ENCODE data around the gene IGSF9B. TPM values are rescaled to one million over a fixed set of nuclear protein-coding genes. Genes with fewer than 3 reads are reported as not detected.

The IGSF9B gene
- total RNA-seq, 1 donor from 2014 or later = 2.0 TPM

DNA sequence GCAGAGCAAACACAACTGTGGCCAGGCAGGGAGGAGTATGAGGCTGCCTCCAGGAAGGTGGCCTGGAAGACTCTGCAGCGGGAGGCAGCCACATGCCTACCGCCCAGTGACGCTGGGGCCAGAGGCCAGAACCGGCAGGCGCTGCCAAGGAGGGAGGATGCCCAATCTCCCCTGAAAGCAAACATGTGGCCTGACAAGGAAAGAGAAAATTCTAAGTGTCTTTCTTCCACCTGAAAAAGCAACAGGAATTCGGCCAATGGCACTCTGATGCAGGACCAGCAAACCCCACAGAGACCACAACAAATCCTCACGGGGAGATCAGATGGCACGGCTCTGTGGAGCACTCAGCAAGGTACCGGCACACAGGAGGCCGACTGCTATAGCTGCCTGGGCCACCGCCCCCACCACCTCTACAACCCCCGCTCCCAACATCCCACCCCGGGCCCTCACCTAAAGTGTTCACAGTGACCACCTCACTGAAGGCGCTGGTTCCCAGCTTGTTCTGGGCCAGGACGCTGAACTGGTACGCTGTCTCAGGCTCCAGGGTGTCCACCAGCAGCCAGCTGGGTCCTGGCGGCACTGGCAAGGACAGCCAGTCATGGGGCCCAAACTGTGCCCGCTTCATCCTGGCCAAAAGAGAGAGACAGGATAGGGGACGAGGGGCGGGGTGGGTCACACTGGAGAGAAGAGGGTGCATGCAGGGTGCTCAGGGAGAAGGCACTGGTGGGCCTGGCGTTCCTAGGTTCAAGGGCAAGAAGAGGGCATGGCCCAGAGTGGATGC is 30.1 kb downstream of the IGSF9B start:
- H3K36me3 Mint-ChIP-seq (ENCODE audit: low read depth) = no peaks in the 10 kb centered on the region
- intact Hi-C loops (cut with micrococcal nuclease) = loop anchor here (1.0 kb wide), 1 partner anchor 213 kb away; no protein-coding TSS in a partner anchor
- H3K9me3 Mint-ChIP-seq = no peaks in the 10 kb centered on the region
- H3K4me1 Mint-ChIP-seq = peaks cover 2% of the 10 kb centered on the region
- ChIA-PET CTCF (interaction anchor here (1.3 to 2.3 kb wide), 2 partner anchors 212 to 214 kb away, joined by 4 to 9 read pairs; no protein-coding TSS in a partner anchor), POLR2A (no interaction called here)
- TF ChIP-seq, protein P1, sequence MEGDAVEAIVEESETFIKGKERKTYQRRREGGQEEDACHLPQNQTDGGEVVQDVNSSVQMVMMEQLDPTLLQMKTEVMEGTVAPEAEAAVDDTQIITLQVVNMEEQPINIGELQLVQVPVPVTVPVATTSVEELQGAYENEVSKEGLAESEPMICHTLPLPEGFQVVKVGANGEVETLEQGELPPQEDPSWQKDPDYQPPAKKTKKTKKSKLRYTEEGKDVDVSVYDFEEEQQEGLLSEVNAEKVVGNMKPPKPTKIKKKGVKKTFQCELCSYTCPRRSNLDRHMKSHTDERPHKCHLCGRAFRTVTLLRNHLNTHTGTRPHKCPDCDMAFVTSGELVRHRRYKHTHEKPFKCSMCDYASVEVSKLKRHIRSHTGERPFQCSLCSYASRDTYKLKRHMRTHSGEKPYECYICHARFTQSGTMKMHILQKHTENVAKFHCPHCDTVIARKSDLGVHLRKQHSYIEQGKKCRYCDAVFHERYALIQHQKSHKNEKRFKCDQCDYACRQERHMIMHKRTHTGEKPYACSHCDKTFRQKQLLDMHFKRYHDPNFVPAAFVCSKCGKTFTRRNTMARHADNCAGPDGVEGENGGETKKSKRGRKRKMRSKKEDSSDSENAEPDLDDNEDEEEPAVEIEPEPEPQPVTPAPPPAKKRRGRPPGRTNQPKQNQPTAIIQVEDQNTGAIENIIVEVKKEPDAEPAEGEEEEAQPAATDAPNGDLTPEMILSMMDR (IDR thresholded peaks at IDR 0.05) = no peak
- no peak for DNase-seq
- no peak overlapping the region for H3K27ac Mint-ChIP-seq
- peaks cover 12% of the 10 kb centered on the region for H3K27me3 Mint-ChIP-seq
- ATAC-seq (ENCODE audit: low read depth) = no peak
- no peak overlapping the region for H3K4me3 Mint-ChIP-seq

DNA sequence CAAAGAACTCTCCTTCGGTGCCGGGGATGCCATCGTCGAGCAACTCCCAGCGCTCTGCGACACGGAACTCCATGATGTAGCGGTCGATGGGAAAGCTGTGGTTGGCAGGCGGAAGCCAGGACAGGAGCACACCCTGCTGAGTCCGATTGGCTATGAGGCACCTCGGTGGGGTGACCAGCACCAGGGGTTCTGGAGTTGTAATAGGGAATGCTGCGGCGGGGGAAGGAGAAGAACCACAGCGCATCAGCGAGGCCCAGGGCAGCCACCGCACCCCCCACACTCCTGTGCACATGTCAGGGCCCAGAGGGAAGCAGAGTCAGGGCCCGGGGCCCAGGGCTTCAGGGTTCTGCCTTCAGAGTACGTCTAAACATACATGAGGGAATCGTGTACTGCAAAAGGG is 31.0 kb downstream of the IGSF9B start:
- ChIA-PET POLR2A (no interaction called here), CTCF (interaction anchor here (2.3 kb wide), 1 partner anchor 213 kb away, joined by 9 read pairs; no protein-coding TSS in a partner anchor)
- Mint-ChIP-seq H3K27ac (no peak overlapping the region), H3K27me3 (peaks cover 12% of the 10 kb centered on the region), H3K36me3 (ENCODE audit: low read depth) (no peaks in the 10 kb centered on the region), H3K4me3 (no peak overlapping the region), H3K4me1 (peaks cover 2% of the 10 kb centered on the region), H3K9me3 (no peaks in the 10 kb centered on the region)
- ATAC-seq (ENCODE audit: low read depth) (no peak), DNase-seq (no peak)
- intact Hi-C loops (cut with micrococcal nuclease) = no loop called here
- TF ChIP-seq, protein P1 (IDR thresholded peaks at IDR 0.05) = no peak

DNA sequence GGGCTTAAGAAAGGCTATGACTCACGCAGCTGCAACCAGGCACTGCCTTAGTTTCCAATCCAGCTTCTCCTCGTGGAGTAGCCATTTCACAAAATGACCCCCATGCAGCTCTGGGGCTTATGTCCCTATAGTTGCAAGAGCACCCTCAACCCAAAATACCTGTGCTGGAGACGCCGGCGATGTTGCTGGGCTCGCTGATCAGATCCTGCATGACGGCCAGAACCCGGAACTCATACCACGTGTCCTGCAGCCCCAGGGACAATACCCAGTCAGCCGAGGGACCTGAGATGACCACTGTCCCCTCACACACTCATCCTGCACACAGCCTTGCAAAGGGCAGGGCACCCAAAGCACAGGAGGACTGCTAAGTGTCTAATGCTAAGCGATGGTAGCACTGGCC is 32.1 kb downstream of the IGSF9B start:
- intact Hi-C loops (cut with micrococcal nuclease) = no loop called here
- no peak overlapping the region for H3K4me3 Mint-ChIP-seq
- ChIA-PET CTCF (no interaction called here), POLR2A (no interaction called here)
- ATAC-seq (ENCODE audit: low read depth) (no peak), DNase-seq (no peak)
- no peaks in the 10 kb centered on the region for H3K9me3 Mint-ChIP-seq
- H3K36me3 Mint-ChIP-seq (ENCODE audit: low read depth) = no peaks in the 10 kb centered on the region
- no peak overlapping the region for H3K27ac Mint-ChIP-seq
- peaks cover 12% of the 10 kb centered on the region for H3K27me3 Mint-ChIP-seq
- peaks cover 2% of the 10 kb centered on the region for H3K4me1 Mint-ChIP-seq
- TF ChIP-seq, protein P1 (IDR thresholded peaks at IDR 0.05) = no peak

DNA sequence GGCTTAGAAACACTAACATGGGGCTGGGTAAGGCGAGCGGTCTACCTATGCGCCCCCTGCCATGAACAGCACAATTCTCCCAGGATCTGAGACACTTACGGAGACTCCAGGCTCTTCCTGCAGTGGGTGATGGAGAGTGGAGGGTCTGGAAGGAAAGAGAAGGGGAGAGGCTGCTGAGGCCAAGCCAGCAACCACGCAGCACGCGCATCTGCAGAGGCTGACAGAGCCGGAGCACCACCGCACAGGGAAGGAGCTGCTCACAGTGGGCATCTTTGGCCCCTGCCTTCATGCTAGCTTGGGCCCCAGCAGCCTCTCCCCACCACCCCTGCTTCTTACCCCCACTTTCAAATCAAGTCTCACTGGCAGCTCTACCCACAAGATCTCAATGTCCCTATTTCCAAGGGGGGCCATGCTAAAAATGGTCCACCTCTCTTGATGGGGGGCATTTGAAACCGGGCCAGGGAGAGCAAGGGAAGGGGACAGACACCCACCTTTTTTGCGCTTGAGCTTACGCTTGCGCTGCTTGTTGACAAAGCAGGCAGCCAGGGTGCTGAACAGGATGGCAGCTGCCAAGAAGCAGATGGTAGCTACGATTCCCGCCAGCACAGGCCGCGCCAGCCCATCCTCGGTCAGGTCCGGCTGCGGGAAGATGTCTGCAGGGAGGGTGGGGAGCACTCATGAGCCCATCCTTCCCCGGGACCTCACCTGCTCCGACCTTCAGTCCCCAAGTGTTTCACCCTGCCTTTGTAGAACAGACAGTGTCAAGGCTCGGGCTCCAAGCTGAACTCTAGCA is 34.5 kb downstream of the IGSF9B start:
- intact Hi-C loops (cut with micrococcal nuclease) = no loop called here
- ATAC-seq (ENCODE audit: low read depth) = no peak
- CTCF ChIA-PET = no interaction called here

More for the DNA sequence above, 34.5 kb downstream of the IGSF9B start:
- Mint-ChIP-seq H3K36me3 (ENCODE audit: low read depth) (no peaks in the 10 kb centered on the region), H3K4me3 (no peak overlapping the region), H3K9me3 (no peaks in the 10 kb centered on the region), H3K4me1 (peaks cover 4% of the 10 kb centered on the region), H3K27ac (no peak overlapping the region), H3K27me3 (peaks cover 11% of the 10 kb centered on the region)
- DNase-seq = no peak
- POLR2A ChIA-PET = no interaction called here
- TF ChIP-seq, protein P1 (IDR thresholded peaks at IDR 0.05) = no peak
